ENCODE data around the gene CRHR1.

The CRHR1 gene

DNA sequence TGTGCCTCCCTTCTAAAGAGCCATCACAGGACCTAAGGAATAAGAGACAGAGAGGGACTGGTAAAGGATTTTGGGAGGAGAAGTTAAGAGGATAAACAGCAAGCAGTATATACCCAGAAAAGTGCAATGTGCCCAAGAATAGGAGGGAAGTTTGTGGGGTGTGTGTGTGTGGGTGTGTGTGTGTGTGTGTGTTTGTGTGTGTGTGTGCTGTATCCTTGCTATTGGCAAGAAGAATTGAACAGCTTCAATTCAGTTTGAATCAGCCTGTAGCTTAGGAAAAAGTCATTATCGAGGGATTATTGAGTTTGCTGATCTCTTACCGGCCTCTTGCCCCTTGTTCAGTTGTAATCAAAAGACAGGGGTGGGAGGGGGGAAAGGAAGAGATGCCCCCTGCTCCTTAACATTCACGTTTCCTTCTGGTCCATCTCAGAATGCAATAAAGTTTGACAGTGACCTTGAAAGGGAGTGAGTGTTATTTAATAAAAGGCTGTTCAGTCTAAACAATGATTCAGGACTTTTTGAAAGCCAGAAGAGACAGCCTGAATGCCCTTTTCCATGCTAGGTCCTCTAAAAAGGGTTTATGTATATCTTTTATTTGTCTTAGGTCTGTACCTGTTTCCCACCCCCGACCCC, 86.3 kb downstream of the CRHR1 start (continued):
- TF ChIP-seq ZSCAN23 (tag by site-specific recombination; IDR thresholded peaks at IDR 0.05) (no peak), ZNF394 (tag by site-specific recombination; IDR thresholded peaks at IDR 0.05; ENCODE audit: borderline replicate concordance) (no peak), ZNF707 (tag by site-specific recombination; IDR thresholded peaks at IDR 0.05) (no peak), ZFHX2 (tag by site-specific recombination; conservative IDR thresholded peaks at IDR 0.05) (peak; percentile 97), ZFP3 (tag by site-specific recombination; IDR thresholded peaks at IDR 0.05; ENCODE audit: low read depth) (no peak), ZNF571 (tag by site-specific recombination; IDR thresholded peaks at IDR 0.05) (no peak), ZNF629 (tag by site-specific recombination; IDR thresholded peaks at IDR 0.05) (no peak)
- TF ChIP-seq, protein P1, sequence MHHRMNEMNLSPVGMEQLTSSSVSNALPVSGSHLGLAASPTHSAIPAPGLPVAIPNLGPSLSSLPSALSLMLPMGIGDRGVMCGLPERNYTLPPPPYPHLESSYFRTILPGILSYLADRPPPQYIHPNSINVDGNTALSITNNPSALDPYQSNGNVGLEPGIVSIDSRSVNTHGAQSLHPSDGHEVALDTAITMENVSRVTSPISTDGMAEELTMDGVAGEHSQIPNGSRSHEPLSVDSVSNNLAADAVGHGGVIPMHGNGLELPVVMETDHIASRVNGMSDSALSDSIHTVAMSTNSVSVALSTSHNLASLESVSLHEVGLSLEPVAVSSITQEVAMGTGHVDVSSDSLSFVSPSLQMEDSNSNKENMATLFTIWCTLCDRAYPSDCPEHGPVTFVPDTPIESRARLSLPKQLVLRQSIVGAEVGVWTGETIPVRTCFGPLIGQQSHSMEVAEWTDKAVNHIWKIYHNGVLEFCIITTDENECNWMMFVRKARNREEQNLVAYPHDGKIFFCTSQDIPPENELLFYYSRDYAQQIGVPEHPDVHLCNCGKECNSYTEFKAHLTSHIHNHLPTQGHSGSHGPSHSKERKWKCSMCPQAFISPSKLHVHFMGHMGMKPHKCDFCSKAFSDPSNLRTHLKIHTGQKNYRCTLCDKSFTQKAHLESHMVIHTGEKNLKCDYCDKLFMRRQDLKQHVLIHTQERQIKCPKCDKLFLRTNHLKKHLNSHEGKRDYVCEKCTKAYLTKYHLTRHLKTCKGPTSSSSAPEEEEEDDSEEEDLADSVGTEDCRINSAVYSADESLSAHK (tag by site-specific recombination; IDR thresholded peaks at IDR 0.05), result no peak
- TF ChIP-seq, protein P2, sequence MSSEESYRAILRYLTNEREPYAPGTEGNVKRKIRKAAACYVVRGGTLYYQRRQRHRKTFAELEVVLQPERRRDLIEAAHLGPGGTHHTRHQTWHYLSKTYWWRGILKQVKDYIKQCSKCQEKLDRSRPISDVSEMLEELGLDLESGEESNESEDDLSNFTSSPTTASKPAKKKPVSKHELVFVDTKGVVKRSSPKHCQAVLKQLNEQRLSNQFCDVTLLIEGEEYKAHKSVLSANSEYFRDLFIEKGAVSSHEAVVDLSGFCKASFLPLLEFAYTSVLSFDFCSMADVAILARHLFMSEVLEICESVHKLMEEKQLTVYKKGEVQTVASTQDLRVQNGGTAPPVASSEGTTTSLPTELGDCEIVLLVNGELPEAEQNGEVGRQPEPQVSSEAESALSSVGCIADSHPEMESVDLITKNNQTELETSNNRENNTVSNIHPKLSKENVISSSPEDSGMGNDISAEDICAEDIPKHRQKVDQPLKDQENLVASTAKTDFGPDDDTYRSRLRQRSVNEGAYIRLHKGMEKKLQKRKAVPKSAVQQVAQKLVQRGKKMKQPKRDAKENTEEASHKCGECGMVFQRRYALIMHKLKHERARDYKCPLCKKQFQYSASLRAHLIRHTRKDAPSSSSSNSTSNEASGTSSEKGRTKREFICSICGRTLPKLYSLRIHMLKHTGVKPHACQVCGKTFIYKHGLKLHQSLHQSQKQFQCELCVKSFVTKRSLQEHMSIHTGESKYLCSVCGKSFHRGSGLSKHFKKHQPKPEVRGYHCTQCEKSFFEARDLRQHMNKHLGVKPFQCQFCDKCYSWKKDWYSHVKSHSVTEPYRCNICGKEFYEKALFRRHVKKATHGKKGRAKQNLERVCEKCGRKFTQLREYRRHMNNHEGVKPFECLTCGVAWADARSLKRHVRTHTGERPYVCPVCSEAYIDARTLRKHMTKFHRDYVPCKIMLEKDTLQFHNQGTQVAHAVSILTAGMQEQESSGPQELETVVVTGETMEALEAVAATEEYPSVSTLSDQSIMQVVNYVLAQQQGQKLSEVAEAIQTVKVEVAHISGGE (tag by site-specific recombination; conservative IDR thresholded peaks at IDR 0.05; ENCODE audit: low read depth), result no peak
- TF ChIP-seq, protein P3, sequence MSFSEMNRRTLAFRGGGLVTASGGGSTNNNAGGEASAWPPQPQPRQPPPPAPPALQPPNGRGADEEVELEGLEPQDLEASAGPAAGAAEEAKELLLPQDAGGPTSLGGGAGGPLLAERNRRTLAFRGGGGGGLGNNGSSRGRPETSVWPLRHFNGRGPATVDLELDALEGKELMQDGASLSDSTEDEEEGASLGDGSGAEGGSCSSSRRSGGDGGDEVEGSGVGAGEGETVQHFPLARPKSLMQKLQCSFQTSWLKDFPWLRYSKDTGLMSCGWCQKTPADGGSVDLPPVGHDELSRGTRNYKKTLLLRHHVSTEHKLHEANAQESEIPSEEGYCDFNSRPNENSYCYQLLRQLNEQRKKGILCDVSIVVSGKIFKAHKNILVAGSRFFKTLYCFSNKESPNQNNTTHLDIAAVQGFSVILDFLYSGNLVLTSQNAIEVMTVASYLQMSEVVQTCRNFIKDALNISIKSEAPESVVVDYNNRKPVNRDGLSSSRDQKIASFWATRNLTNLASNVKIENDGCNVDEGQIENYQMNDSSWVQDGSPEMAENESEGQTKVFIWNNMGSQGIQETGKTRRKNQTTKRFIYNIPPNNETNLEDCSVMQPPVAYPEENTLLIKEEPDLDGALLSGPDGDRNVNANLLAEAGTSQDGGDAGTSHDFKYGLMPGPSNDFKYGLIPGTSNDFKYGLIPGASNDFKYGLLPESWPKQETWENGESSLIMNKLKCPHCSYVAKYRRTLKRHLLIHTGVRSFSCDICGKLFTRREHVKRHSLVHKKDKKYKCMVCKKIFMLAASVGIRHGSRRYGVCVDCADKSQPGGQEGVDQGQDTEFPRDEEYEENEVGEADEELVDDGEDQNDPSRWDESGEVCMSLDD (tag by site-specific recombination; IDR thresholded peaks at IDR 0.05), result no peak

DNA sequence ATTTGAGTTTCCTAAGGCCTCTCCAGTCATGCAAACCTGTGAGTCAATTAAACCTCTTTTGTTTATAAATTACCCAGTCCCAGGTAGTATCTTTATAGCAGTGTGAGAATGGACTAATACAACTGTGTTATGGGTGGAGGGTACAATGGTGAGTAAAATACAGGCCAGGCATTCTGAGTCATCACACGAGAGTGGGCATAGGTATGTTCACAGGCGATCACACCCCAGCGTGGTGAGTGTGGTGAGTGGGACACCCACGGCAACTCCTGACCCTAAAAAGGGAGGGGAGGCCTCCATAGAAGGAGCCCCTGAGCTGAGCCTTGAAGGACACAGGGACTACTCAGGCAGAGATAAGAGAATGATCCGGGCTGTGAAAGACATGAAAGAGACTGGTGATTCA, 87.6 kb downstream of the CRHR1 start:
- no peaks in the 10 kb centered on the region for H3K4me1 ChIP-seq (ENCODE audit: control insufficient read depth, insufficient read depth, low read length)
- H3K27ac ChIP-seq (ENCODE audit: extremely low read depth, low read depth, low read length), result no peak overlapping the region
- ChIA-PET POLR2A (no interaction called here), CTCF (interaction anchor here (0.6 to 1.4 kb wide), 4 partner anchors 20 to 593 kb away, joined by 3 to 4 read pairs (median 3); no protein-coding TSS in a partner anchor)
- H3K4me3 ChIP-seq (ENCODE audit: low read depth, low read length), result no peak overlapping the region
- TF ChIP-seq ZNF629 (tag by site-specific recombination; IDR thresholded peaks at IDR 0.05), result no peak
- TF ChIP-seq ZFHX2 (tag by site-specific recombination; conservative IDR thresholded peaks at IDR 0.05), result peak; percentile 84
- no peak for TF ChIP-seq HOXA7 (CRISPR knock-in tag; IDR thresholded peaks at IDR 0.05; ENCODE audit: borderline replicate concordance)
- peak; percentile 71 for TF ChIP-seq EGR2 (tag by site-specific recombination; IDR thresholded peaks at IDR 0.05; ENCODE audit: low read depth)
- H3K9me3 ChIP-seq (ENCODE audit: control insufficient read depth, insufficient read depth, low read depth, low read length), result no peaks in the 10 kb centered on the region
- no peaks in the 10 kb centered on the region for H3K36me3 ChIP-seq (ENCODE audit: control insufficient read depth in 2 of 2, insufficient read depth in 1 of 2, low read length in 2 of 2)

DNA sequence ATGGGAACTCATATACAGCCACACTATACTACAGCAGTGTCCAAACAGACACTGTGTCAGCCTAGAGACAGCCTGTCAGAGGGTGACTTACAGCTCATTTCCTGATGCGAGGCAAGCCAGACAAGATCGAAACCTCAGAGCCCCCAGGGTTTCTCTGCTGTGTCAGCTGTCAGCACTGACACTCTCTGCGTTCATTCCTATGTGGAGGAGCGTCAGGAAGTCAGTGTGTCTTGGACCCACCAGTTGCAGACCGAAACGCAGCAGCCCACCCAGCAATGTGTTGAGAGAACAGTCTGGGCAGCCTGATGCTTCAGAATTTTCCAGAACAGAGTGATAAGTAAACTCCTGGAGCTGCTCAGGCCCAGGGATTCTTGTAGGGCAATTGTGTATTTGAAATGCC, 89.6 kb downstream of the CRHR1 start:
- ChIA-PET CTCF (interaction anchor here (0.7 to 1.9 kb wide), 7 partner anchors 11 to 225 kb away, joined by 3 to 8 read pairs (median 6); no protein-coding TSS in a partner anchor), POLR2A (no interaction called here)
- Histone ChIP-seq H3K4me3 (ENCODE audit: low read depth, low read length) (no peak overlapping the region), H3K9me3 (ENCODE audit: control insufficient read depth, insufficient read depth, low read depth, low read length) (no peaks in the 10 kb centered on the region), H3K36me3 (ENCODE audit: control insufficient read depth in 2 of 2, insufficient read depth in 1 of 2, low read length in 2 of 2) (no peaks in the 10 kb centered on the region), H3K4me1 (ENCODE audit: control insufficient read depth, insufficient read depth, low read length) (no peaks in the 10 kb centered on the region), H3K27ac (ENCODE audit: extremely low read depth, low read depth, low read length) (no peak overlapping the region)
- TF ChIP-seq TRIM28 (IDR thresholded peaks at IDR 0.05; ENCODE audit: borderline replicate concordance, low read length), result no peak
- TF ChIP-seq ZSCAN23 (tag by site-specific recombination; IDR thresholded peaks at IDR 0.05), result no peak
- no peak for TF ChIP-seq BCL11A (tag by site-specific recombination; IDR thresholded peaks at IDR 0.05; ENCODE audit: low read depth)
- no peak for TF ChIP-seq ZNF621 (tag by site-specific recombination; IDR thresholded peaks at IDR 0.05)
- TF ChIP-seq, protein P4, sequence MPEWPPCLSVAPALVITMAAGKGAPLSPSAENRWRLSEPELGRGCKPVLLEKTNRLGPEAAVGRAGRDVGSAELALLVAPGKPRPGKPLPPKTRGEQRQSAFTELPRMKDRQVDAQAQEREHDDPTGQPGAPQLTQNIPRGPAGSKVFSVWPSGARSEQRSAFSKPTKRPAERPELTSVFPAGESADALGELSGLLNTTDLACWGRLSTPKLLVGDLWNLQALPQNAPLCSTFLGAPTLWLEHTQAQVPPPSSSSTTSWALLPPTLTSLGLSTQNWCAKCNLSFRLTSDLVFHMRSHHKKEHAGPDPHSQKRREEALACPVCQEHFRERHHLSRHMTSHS (tag by site-specific recombination; IDR thresholded peaks at IDR 0.05), result no peak
- TF ChIP-seq ZNF571 (tag by site-specific recombination; IDR thresholded peaks at IDR 0.05), result no peak
- no peak for TF ChIP-seq ZBTB20 (tag by site-specific recombination; IDR thresholded peaks at IDR 0.05)
- TF ChIP-seq ZNF521 (tag by site-specific recombination; IDR thresholded peaks at IDR 0.05), result no peak
- TF ChIP-seq ZBTB48 (tag by site-specific recombination; IDR thresholded peaks at IDR 0.05), result no peak
- no peak for TF ChIP-seq OSR2 (tag by site-specific recombination; IDR thresholded peaks at IDR 0.05)
- TF ChIP-seq ZNF266 (tag by site-specific recombination; IDR thresholded peaks at IDR 0.05; ENCODE audit: low read depth), result no peak
- no peak for TF ChIP-seq KLF8 (tag by site-specific recombination; IDR thresholded peaks at IDR 0.05)
- TF ChIP-seq ZNF423 (tag by site-specific recombination; IDR thresholded peaks at IDR 0.05), result no peak
- TF ChIP-seq ZNF677 (tag by site-specific recombination; IDR thresholded peaks at IDR 0.05), result no peak
